Suprapubic skin (tissue), 4 donors: ENCODE measurements around the gene SEMA4C.

Source experiments
- POLR2A ChIP-seq, 2 donors: fragments of 450-650 bp; IDR thresholded peaks; one replicate each; pipeline ENCODE4 v1.6.1; 2017; ENCODE audit warnings: antibody characterized with exemption in 2 of 2, mild to moderate bottlenecking in 2 of 2, moderate library complexity in 2 of 2
- POLR2AphosphoS5 ChIP-seq, 3 donors: sonication (generic); formaldehyde crosslinking; IDR thresholded peaks; one replicate each; pipeline ENCODE4 v1.6.1; 2017; ENCODE audit warnings: antibody characterized with exemption in 3 of 3
- TF ChIP-seq, protein P1 (sequence below), 2 donors: fragments of 200-600 bp in 1 of 2; fragments of 450-650 bp in 1 of 2; sonication (generic) in 1 of 2; IDR thresholded peaks; one replicate each; pipeline ENCODE4 v1.5.1; 2016 to 2019; ENCODE audit warnings: antibody characterized with exemption in 2 of 2, mild to moderate bottlenecking in 1 of 2, moderate library complexity in 1 of 2

DNA sequence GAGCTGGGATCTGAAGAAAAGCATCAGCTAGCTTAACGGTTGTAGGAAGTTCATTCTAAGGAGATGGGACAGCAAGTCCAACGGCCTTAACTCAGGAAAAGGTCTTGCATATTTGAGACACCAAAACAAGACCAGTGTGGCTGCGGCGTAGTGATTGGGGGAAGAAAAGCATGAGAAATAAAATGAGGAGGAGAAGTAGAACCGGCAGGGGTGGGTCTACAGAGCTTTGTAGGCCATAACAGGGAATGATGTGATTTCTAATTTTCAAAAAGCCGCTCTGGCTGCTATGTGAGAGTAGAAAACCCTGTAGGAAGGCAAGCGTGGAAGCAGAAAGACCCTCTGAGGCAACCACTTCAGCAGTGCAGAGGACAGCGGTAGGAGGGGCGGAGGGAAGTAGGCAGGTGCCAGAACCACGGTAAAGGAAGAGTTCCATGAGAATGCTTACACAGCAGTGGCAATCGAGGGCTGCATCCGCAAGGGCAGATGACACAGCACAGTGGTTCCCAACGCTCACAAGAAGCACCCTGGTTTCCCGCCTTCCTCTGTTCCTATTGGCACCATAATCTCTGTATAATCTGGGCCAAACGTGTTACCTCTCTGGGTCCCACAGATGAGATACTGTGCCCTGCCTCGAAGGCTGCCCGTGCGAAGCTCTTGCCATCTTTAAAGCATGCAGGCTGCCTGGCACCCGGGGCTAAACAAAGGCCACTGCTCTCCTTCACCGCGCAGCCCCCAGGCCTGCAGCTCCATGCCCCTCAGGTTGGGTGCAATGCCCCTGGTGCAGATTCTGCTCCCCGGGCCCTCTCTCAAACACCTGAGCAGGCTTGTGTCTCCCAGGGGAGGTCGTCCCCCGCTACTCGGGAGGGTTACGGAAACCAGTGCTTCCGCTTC, 12.9 kb downstream of the SEMA4C start:
- TF ChIP-seq, protein P1, sequence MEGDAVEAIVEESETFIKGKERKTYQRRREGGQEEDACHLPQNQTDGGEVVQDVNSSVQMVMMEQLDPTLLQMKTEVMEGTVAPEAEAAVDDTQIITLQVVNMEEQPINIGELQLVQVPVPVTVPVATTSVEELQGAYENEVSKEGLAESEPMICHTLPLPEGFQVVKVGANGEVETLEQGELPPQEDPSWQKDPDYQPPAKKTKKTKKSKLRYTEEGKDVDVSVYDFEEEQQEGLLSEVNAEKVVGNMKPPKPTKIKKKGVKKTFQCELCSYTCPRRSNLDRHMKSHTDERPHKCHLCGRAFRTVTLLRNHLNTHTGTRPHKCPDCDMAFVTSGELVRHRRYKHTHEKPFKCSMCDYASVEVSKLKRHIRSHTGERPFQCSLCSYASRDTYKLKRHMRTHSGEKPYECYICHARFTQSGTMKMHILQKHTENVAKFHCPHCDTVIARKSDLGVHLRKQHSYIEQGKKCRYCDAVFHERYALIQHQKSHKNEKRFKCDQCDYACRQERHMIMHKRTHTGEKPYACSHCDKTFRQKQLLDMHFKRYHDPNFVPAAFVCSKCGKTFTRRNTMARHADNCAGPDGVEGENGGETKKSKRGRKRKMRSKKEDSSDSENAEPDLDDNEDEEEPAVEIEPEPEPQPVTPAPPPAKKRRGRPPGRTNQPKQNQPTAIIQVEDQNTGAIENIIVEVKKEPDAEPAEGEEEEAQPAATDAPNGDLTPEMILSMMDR (IDR thresholded peaks at IDR 0.05), result no peak
- no peak for TF ChIP-seq POLR2AphosphoS5 (IDR thresholded peaks at IDR 0.05)
- TF ChIP-seq POLR2A (IDR thresholded peaks at IDR 0.05), result no peak
